Body of pancreas (tissue), 4 donors: ENCODE data around the gene PRRT1B. TPM values are rescaled to one million over a fixed set of nuclear protein-coding genes. Genes with fewer than 3 reads are reported as not detected.

Experiments
- ATAC-seq: fragments of 150-250 bp; one replicate; pipeline ENCODE4 v1.9.1; 2016
- DNase-seq, 4 donors: peaks; one replicate each; pipeline ENCODE4 v3.0.0-alpha.2; 2019
- H3K27ac ChIP-seq, 4 donors: fragments of 200-600 bp; sonication (generic); 1 replicate in 3 of 4; 2 replicates in 1 of 4; pipeline versions ENCODE4 v1.5.1 to v1.6.1; 2016 to 2019; ENCODE audit warnings: mild to moderate bottlenecking in 1 of 4, mixed read lengths in 1 of 4, moderate library complexity in 1 of 4
- H3K27me3 ChIP-seq, 2 donors: fragments of 200-600 bp; sonication (generic); one replicate each; pipeline ENCODE4 v1.6.0; 2016; ENCODE audit warnings: mild to moderate bottlenecking in 1 of 2
- H3K36me3 ChIP-seq, 2 donors: fragments of 200-600 bp; sonication (generic); replicated peaks in 1 of 2; 2 replicates each; pipeline ENCODE4 v1.5.1; 2016; ENCODE audit warnings: low read depth in 2 of 2; ENCODE audit not compliant: insufficient read depth in 1 of 2
- H3K4me1 ChIP-seq: fragments of 200-600 bp; sonication (generic); one replicate; pipeline ENCODE4 v1.6.0; 2016
- H3K4me3 ChIP-seq, 2 donors: fragments of 200-600 bp; sonication (generic); 1 replicate in 1 of 2; 2 replicates in 1 of 2; pipeline ENCODE4 v1.5.1; 2016 to 2019
- H3K9me3 ChIP-seq, 3 donors: fragments of 200-600 bp; sonication (generic); 1 replicate in 2 of 3; 2 replicates in 1 of 3; pipeline ENCODE4 v1.5.1; 2016
- CTCF ChIP-seq, 7 experiments: fragments of 450-650 bp in 4 of 7; fragments of 200-600 bp in 3 of 7; sonication (generic) in 3 of 7; IDR thresholded peaks; one replicate each; pipeline ENCODE4 v1.5.1; 2016 to 2019; ENCODE audit warnings: antibody characterized with exemption in 7 of 7
- POLR2A ChIP-seq, 3 donors: fragments of 450-650 bp; IDR thresholded peaks; one replicate each; pipeline ENCODE4 v1.6.1; 2016; ENCODE audit warnings: antibody characterized with exemption in 3 of 3, mild to moderate bottlenecking in 2 of 3
- WGBS, 2 donors: methylation state at CpG; one replicate each; pipeline ENCODE4 v1.1.5; 2017; 5-methylcytosine and 5-hydroxymethylcytosine counted together
- intact Hi-C: fragments of 100-400 bp; cut with DNase I; formaldehyde crosslinking; loops from one replicate; pipeline ENCODE4 v1.15.1; 2023
- total RNA-seq, 2 donors: library from RNA; depleted of rRNA; stranded (reverse); fragments of >200 nt; gene quantifications; one replicate each; pipeline ENCODE4 v1.1.0, GENCODE V29; 2016

PRRT1B gene
- total RNA-seq, 2 donors from 2014 or later: 0.33 to 0.78 TPM

DNA sequence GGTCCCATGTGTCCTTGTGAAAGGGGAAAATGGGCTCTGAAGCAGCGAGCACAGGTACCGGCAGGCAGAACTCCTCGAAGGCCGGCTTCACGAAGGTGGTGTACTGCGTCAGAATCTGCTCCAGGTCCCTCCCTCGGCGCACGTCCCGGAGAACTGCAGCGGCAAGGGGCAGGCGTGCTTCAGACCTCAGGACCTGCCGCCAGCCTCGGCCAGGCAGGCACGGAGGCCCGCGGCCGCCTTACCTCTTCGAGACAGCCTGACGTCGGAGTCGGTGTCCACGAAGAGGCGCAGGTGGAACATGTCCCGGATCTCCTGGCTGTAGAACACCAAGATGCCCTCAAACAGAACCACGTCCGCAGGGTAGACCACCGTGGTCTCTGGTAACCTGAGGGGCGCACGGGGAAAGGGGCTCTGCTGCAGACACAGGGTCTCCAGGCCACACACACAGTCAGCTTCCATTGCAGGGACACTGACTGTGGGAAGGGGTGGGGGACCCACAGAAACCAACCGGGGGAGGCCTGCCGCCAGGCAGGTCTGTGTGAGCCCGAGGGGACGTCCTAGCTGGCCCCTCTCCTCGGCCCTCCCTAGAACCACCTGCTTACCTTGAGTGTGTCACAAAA lies 16.3 kb upstream of the PRRT1B start:
- intact Hi-C loops: no loop called here
- Histone ChIP-seq H3K9me3 (no peaks in the 10 kb centered on the region), H3K27me3 (no peaks in the 10 kb centered on the region), H3K4me1 (peaks cover 16% of the 10 kb centered on the region), H3K27ac (no peak overlapping the region), H3K4me3 (no peak overlapping the region), H3K36me3 (peaks cover 0 to 9% of the 10 kb centered on the region in 2 donors)
- TF ChIP-seq POLR2A (IDR thresholded peaks at IDR 0.05) (no peak), CTCF (IDR thresholded peaks at IDR 0.05) (no peak)
- no peak for DNase-seq
- 94 to 100% methylated on average over 5 to 35 of the region's 35 CpGs for WGBS, 2 donors
- ATAC-seq: no peak

DNA sequence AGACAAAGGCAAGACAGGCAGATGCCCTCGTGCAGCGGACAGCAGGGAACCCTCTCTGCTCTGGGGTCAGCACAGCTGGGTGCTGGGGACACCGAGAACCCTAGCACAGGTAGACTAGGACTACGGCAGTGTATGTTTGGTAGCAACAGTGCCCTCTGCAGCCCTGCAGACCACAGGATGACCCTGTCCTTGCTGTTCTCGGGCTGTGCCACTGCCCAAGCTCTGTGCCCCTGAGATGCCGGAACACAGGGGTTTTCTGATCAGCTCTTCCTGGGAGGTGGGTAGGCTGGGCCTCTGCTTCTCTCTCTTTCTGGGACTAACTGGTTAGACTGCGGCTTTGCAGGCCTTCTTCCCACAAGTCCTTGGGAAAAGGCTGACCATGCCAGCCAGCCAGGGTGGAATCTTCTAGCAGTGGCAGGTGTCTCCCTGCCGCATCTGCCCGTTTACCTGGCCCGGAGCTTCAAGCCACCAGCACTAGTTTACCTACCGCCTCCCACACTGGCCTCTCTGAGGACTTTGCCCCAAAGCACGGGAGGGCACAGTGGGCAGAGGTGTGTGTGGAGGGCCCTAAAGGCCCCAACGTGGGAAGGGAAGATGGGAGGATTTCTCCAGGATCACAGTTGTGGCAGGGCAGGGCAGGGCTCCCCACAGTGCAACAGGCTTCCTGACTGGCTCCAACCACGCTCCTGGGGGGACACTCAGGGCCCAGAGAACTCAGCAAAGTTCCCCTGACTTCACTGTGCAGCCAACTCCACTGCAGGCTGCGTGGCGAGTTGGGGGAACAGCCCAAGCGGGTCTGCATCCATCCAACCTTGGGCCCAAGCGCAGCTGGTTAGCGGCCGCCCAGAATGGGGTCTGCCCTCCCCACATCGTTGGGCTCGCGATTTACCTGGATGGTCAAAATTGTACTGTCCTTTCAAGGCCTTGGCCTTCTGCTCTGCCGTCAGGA lies 15.5 kb upstream of the PRRT1B start:
- Histone ChIP-seq H3K36me3 (peaks cover 0 to 5% of the 10 kb centered on the region in 2 donors), H3K27ac (peak overlapping the region in 3 of 4 donors; percentile 75 to 81 (median 79)), H3K4me3 (peak overlapping the region; percentile 86 to 97), H3K9me3 (no peaks in the 10 kb centered on the region), H3K4me1 (peaks cover 25% of the 10 kb centered on the region), H3K27me3 (no peaks in the 10 kb centered on the region)
- no peak for DNase-seq
- WGBS, 2 donors: 48 to 58% methylated on average over 10 to 24 of the region's 24 CpGs
- intact Hi-C loops: no loop called here
- ATAC-seq: no peak
- TF ChIP-seq POLR2A (IDR thresholded peaks at IDR 0.05) (no peak), CTCF (IDR thresholded peaks at IDR 0.05) (no peak)

DNA sequence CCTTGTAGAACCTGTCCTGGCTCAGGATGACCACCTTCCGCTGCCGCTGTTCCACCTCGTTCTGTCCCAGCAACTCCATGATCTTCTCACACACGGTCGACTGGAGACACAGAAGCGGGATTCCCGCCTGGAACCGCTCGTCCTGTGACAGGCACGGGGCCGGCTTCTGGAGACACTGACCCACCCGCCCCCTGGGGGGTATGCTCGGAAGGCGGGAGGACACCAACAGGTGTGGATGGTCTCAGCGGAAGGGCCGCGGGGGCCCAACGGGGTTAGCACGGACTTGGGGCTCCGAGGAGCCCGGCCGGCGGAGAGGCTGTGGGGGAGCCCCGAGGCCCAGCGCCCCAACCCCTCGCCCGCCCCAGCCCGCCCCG lies 14.8 kb upstream of the PRRT1B start:
- peak; percentile 41 to 57 (median 48) for DNase-seq
- H3K9me3 ChIP-seq: no peaks in the 10 kb centered on the region
- peak overlapping the region; percentile 86 to 97 for H3K4me3 ChIP-seq
- TF ChIP-seq CTCF (IDR thresholded peaks at IDR 0.05): peak in 4 of 7 experiments; percentile 14 to 34 (median 18)
- TF ChIP-seq POLR2A (IDR thresholded peaks at IDR 0.05): no peak
- H3K27me3 ChIP-seq: no peaks in the 10 kb centered on the region
- H3K36me3 ChIP-seq: peaks cover 0 to 1% of the 10 kb centered on the region in 2 donors
- H3K27ac ChIP-seq: peak overlapping the region in 3 of 4 donors; percentile 75 to 81 (median 79)
- peaks cover 32% of the 10 kb centered on the region for H3K4me1 ChIP-seq
- ATAC-seq: peak; percentile 15
- 2% methylated on average over 25 of the region's 29 CpGs; no CpG with 5 or more reads in 1 of the 2 donors for WGBS, 2 donors
- intact Hi-C loops: no loop called here

DNA sequence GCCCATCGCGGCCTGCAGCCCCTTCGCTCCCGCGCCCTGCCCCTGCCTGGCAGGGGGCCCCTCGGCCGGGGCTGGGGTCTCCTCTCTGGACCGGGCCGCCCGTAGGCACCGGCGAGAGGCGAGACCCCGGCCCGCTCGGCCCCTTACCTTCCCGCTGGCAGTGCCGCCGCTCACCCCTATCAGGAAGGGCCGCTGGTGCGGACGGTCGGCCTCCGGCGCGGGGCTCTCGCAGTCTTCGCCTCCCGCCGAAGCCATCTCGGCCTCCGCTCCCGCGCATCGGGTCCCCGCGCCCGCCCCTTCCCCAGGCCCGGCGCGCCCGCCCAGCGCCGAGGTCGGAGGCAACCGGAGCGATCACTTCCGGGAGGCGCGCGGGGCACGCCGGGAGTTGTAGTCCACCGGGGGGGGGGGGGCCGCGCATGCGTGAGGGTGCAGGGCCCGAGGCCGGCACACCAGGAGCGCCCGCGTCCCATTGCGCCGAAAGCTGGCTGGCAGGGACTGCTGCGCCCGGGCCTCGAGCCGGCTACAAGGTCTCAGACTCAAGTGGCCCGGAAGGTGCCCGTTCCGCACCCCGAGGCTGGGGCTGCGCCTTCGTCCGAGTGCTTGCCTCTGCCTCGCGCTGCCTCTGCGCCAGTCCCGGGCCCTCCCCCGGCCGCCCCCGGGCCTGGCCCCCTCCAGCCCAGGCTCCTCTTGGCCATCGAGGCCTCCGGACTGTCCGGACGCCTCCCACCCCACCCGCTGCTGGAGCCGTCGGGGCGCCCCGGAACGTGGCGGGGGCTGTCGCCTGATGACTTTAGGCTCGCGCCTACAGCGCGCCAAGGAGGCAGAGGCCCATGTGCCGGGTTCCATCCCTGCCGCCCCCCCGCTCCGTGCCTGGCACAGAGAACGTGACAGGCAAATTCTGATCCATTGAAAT lies 14.1 kb upstream of the PRRT1B start, which contains the start of gene UCK1:
TSS of gene UCK1 (minus strand) at position 344 of the 913 bp plus-strand sequence. CDS start at position 255, 89 bp downstream.
- Histone ChIP-seq H3K4me3 (peak within 1 kb of the TSS; percentile 86 to 97), H3K36me3 (peaks cover 0 to 1% of the 10 kb centered on the region in 2 donors), H3K27ac (peak within 1 kb of the TSS in 3 of 4 donors; percentile 75 to 81 (median 79)), H3K27me3 (no peaks in the 10 kb centered on the region), H3K9me3 (no peaks in the 10 kb centered on the region), H3K4me1 (peaks cover 32% of the 10 kb centered on the region)
- intact Hi-C loops: no loop called here
- DNase-seq (peak; percentile 77 to 83 (median 81)), ATAC-seq (peak; percentile 95)
- 9 to 40% methylated on average over 1 to 78 of the region's 103 CpGs for WGBS, 2 donors
- TF ChIP-seq POLR2A (IDR thresholded peaks at IDR 0.05): peak; percentile 46 to 71 (median 69)
- TF ChIP-seq CTCF (IDR thresholded peaks at IDR 0.05): no peak
